Mesenchymal stem cell (in vitro differentiated cells and primary cell): Measurements from ENCODE around the gene TBC1D9.

ENCODE experiments used
- DNase-seq: peaks from one replicate; pipeline ENCODE4 v3.0.0-alpha.2; 2013
- H2AFZ ChIP-seq: one replicate; pipeline ENCODE4 v1.6.1; 2013; ENCODE audit warnings: low read depth, mild to moderate bottlenecking, control low read depth, inconsistent platforms, low read length, moderate library complexity
- H2AK5ac ChIP-seq: 2 replicates; pipeline ENCODE4 v1.6.1; 2013; ENCODE audit warnings: low read length, moderate library complexity, mild to moderate bottlenecking, inconsistent platforms; ENCODE audit not compliant: severe bottlenecking
- H2BK120ac ChIP-seq: one replicate; pipeline ENCODE4 v1.6.1; 2013; ENCODE audit warnings: low read depth, mild to moderate bottlenecking, inconsistent platforms, low read length, moderate library complexity
- H2BK12ac ChIP-seq, 2 experiments: one replicate each; pipeline ENCODE4 v1.6.1; 2013; ENCODE audit warnings: inconsistent platforms in 2 of 2, low read length in 2 of 2, mild to moderate bottlenecking in 2 of 2, moderate library complexity in 2 of 2, control low read depth in 1 of 2
- H2BK15ac ChIP-seq: one replicate; pipeline ENCODE4 v1.6.1; 2013; ENCODE audit warnings: mild to moderate bottlenecking, low read depth, inconsistent platforms; ENCODE audit not compliant: poor library complexity, severe bottlenecking
- H2BK5ac ChIP-seq: 2 replicates; pipeline ENCODE4 v1.6.1; 2013; ENCODE audit warnings: low read depth, mild to moderate bottlenecking, low read length, control low read depth, inconsistent platforms; ENCODE audit not compliant: poor library complexity, severe bottlenecking
- H3K14ac ChIP-seq, 2 experiments: one replicate each; pipeline ENCODE4 v1.6.1; 2013; ENCODE audit warnings: inconsistent platforms in 2 of 2, low read length in 2 of 2, control low read depth in 1 of 2, mild to moderate bottlenecking in 1 of 2, moderate library complexity in 1 of 2
- H3K18ac ChIP-seq, 2 experiments: one replicate each; pipeline ENCODE4 v1.6.1; 2013; ENCODE audit warnings: inconsistent platforms in 2 of 2, low read length in 2 of 2, control low read depth in 1 of 2, low read depth in 1 of 2, mild to moderate bottlenecking in 1 of 2
- H3K23ac ChIP-seq, 2 experiments: one replicate each; pipeline ENCODE4 v1.6.1; 2013; ENCODE audit warnings: inconsistent platforms in 2 of 2, low read length in 2 of 2, mild to moderate bottlenecking in 2 of 2, moderate library complexity in 2 of 2, control low read depth in 1 of 2
- H3K27ac ChIP-seq: 2 replicates; pipeline ENCODE4 v1.5.1; 2013; ENCODE audit warnings: mild to moderate bottlenecking, moderate library complexity, low read length, control low read depth, inconsistent platforms; ENCODE audit not compliant: poor library complexity, severe bottlenecking
- H3K27me3 ChIP-seq, 2 experiments: 2 replicates each; pipeline versions ENCODE4 v1.6.1 to v1.7.0; 2013; ENCODE audit warnings: low read length in 2 of 2, mild to moderate bottlenecking in 2 of 2, moderate library complexity in 2 of 2, control low read depth in 1 of 2, inconsistent platforms in 1 of 2; ENCODE audit not compliant: control insufficient read depth in 1 of 2, insufficient read depth in 1 of 2
- H3K36me3 ChIP-seq, 2 experiments: 2 replicates each; pipeline versions ENCODE4 v1.6.1 to v1.7.0; 2013; ENCODE audit warnings: low read length in 2 of 2, control low read depth in 1 of 2, inconsistent platforms in 1 of 2, low read depth in 1 of 2, mild to moderate bottlenecking in 1 of 2; ENCODE audit not compliant: insufficient read depth in 2 of 2, control insufficient read depth in 1 of 2
- H3K4ac ChIP-seq, 2 experiments: one replicate each; pipeline ENCODE4 v1.6.1; 2013; ENCODE audit warnings: inconsistent platforms in 2 of 2, low read length in 2 of 2, mild to moderate bottlenecking in 2 of 2, moderate library complexity in 2 of 2, control low read depth in 1 of 2, low read depth in 1 of 2
- H3K4me1 ChIP-seq: 2 replicates; pipeline ENCODE4 v1.6.1; 2013; ENCODE audit warnings: low read depth, low read length, control low read depth; ENCODE audit not compliant: control insufficient read depth, insufficient read depth
- H3K4me2 ChIP-seq: 2 replicates; pipeline ENCODE4 v1.6.1; 2013; ENCODE audit warnings: low read length, mild to moderate bottlenecking, inconsistent platforms; ENCODE audit not compliant: poor library complexity, severe bottlenecking
- H3K4me3 ChIP-seq, 2 experiments: 2 replicates each; pipeline versions ENCODE4 v1.5.1 to v1.7.0; 2013; ENCODE audit warnings: low read length in 2 of 2, mild to moderate bottlenecking in 2 of 2, control low read depth in 1 of 2, low read depth in 1 of 2; ENCODE audit not compliant: insufficient read depth in 1 of 2
- H3K79me1 ChIP-seq: replicated peaks from 2 replicates; pipeline ENCODE4 v1.6.1; 2013; ENCODE audit warnings: mild to moderate bottlenecking, control low read depth, low read length, inconsistent platforms; ENCODE audit not compliant: poor library complexity, severe bottlenecking
- H3K9ac ChIP-seq: 2 replicates; pipeline ENCODE4 v1.7.0; 2013; ENCODE audit warnings: mild to moderate bottlenecking, low read length, moderate library complexity
- H3K9me3 ChIP-seq: 2 replicates; pipeline ENCODE4 v1.7.0; 2013; ENCODE audit warnings: mild to moderate bottlenecking, low read length; ENCODE audit not compliant: control insufficient read depth
- H4K8ac ChIP-seq: one replicate; pipeline ENCODE4 v1.6.1; 2013; ENCODE audit warnings: inconsistent platforms, mild to moderate bottlenecking, low read length, moderate library complexity
- H4K91ac ChIP-seq: one replicate; pipeline ENCODE4 v1.6.1; 2013; ENCODE audit warnings: mild to moderate bottlenecking, low read length, inconsistent platforms
- WGBS: methylation state at CpG from one replicate; pipeline ENCODE4 v1.1.7; 2013; ENCODE audit warnings: mixed read lengths; 5-methylcytosine and 5-hydroxymethylcytosine counted together

Gene TBC1D9

GRCh38 chr4:140799686-140800225, 43.6 kb upstream of the TBC1D9 start:
- H3K9me3 ChIP-seq = no peaks in the 10 kb centered on the region
- no peak overlapping the region for H2BK120ac ChIP-seq
- no peak overlapping the region for H4K8ac ChIP-seq
- H3K79me1 ChIP-seq = no peaks in the 10 kb centered on the region
- no peak overlapping the region for H3K9ac ChIP-seq
- H3K4me3 ChIP-seq = no peak overlapping the region
- H3K27ac ChIP-seq = no peak overlapping the region
- H2AFZ ChIP-seq = no peak overlapping the region
- peaks cover 2% of the 10 kb centered on the region for H3K4me1 ChIP-seq
- no peaks in the 10 kb centered on the region for H3K36me3 ChIP-seq
- H3K23ac ChIP-seq = no peak overlapping the region
- no peak overlapping the region for H4K91ac ChIP-seq
- H2BK12ac ChIP-seq = no peak overlapping the region
- no peaks in the 10 kb centered on the region for H3K27me3 ChIP-seq
- WGBS = 77% methylated on average over 5 of the region's 5 CpGs
- no peak overlapping the region for H3K4me2 ChIP-seq
- DNase-seq = no peak
- no peak overlapping the region for H3K18ac ChIP-seq
- no peak overlapping the region for H3K4ac ChIP-seq
- no peak overlapping the region for H2BK5ac ChIP-seq
- H3K14ac ChIP-seq = no peak overlapping the region
- H2BK15ac ChIP-seq = no peak overlapping the region
- H2AK5ac ChIP-seq = no peak overlapping the region

- Histone ChIP-seq H3K23ac (no peak overlapping the region), H2AK5ac (no peak overlapping the region), H3K4me1 (no peaks in the 10 kb centered on the region), H2BK5ac (no peak overlapping the region), H3K4me2 (no peak overlapping the region), H3K27me3 (no peaks in the 10 kb centered on the region), H3K14ac (no peak overlapping the region), H3K9me3 (no peaks in the 10 kb centered on the region), H2AFZ (no peak overlapping the region), H2BK15ac (no peak overlapping the region), H3K36me3 (no peaks in the 10 kb centered on the region), H4K91ac (no peak overlapping the region), H3K79me1 (no peaks in the 10 kb centered on the region), H2BK12ac (no peak overlapping the region), H3K9ac (no peak overlapping the region), H4K8ac (no peak overlapping the region), H3K27ac (no peak overlapping the region), H3K18ac (no peak overlapping the region), H3K4ac (no peak overlapping the region), H3K4me3 (no peak overlapping the region), H2BK120ac (no peak overlapping the region)
- 93% methylated on average over 2 of the region's 2 CpGs for WGBS
- DNase-seq = no peak
Observed at GRCh38 chr4:140793291-140793690, 37.1 kb upstream of the TBC1D9 start.

GRCh38 chr4:140790765-140791164, 34.6 kb upstream of the TBC1D9 start:
- H3K4me1 ChIP-seq = no peaks in the 10 kb centered on the region
- H3K27ac ChIP-seq = no peak overlapping the region
- no peak overlapping the region for H3K9ac ChIP-seq
- DNase-seq = no peak
- H2AFZ ChIP-seq = no peak overlapping the region
- H3K27me3 ChIP-seq = no peaks in the 10 kb centered on the region
- H3K4me3 ChIP-seq = no peak overlapping the region
- no peak overlapping the region for H2AK5ac ChIP-seq
- H3K23ac ChIP-seq = no peak overlapping the region
- no peak overlapping the region for H2BK120ac ChIP-seq
- no peak overlapping the region for H4K8ac ChIP-seq
- H3K36me3 ChIP-seq = no peaks in the 10 kb centered on the region
- 91% methylated on average over 3 of the region's 3 CpGs for WGBS
- no peak overlapping the region for H4K91ac ChIP-seq
- no peak overlapping the region for H3K4ac ChIP-seq
- no peak overlapping the region for H2BK5ac ChIP-seq
- no peak overlapping the region for H3K14ac ChIP-seq
- no peak overlapping the region for H2BK15ac ChIP-seq
- H3K9me3 ChIP-seq = no peaks in the 10 kb centered on the region
- H3K4me2 ChIP-seq = no peak overlapping the region
- no peaks in the 10 kb centered on the region for H3K79me1 ChIP-seq
- no peak overlapping the region for H2BK12ac ChIP-seq
- no peak overlapping the region for H3K18ac ChIP-seq

- Histone ChIP-seq H3K4ac (no peak overlapping the region), H3K14ac (no peak overlapping the region), H3K4me1 (no peaks in the 10 kb centered on the region), H3K27ac (no peak overlapping the region), H2BK5ac (no peak overlapping the region), H3K79me1 (no peaks in the 10 kb centered on the region), H4K91ac (no peak overlapping the region), H3K4me3 (no peak overlapping the region), H3K18ac (no peak overlapping the region), H3K36me3 (no peaks in the 10 kb centered on the region), H2AK5ac (no peak overlapping the region), H3K4me2 (no peak overlapping the region), H3K27me3 (no peaks in the 10 kb centered on the region), H3K23ac (no peak overlapping the region), H3K9ac (no peak overlapping the region), H2AFZ (no peak overlapping the region), H2BK12ac (no peak overlapping the region), H4K8ac (no peak overlapping the region), H2BK15ac (no peak overlapping the region), H2BK120ac (no peak overlapping the region), H3K9me3 (no peaks in the 10 kb centered on the region)
- no peak for DNase-seq
- WGBS = 45% methylated on average over 3 of the region's 4 CpGs
Observed at GRCh38 chr4:140790171-140790570, 34.0 kb upstream of the TBC1D9 start.
